GM18505 (cell line): ENCODE measurements around the gene FXYD7.

Experiments
- ATAC-seq: cut with Tn5 transposase; IDR thresholded peaks from one replicate; pipeline ENCODE4 v1.9.1; 2021; ENCODE audit not compliant: unreplicated experiment
- POLR2A ChIP-seq: IDR thresholded peaks from 4 replicates; pipeline ENCODE4 v1.6.1; 2011; ENCODE audit warnings: borderline replicate concordance; ENCODE audit not compliant: insufficient read depth, insufficient read length; ENCODE audit errors: extremely low read depth

Gene FXYD7

DNA sequence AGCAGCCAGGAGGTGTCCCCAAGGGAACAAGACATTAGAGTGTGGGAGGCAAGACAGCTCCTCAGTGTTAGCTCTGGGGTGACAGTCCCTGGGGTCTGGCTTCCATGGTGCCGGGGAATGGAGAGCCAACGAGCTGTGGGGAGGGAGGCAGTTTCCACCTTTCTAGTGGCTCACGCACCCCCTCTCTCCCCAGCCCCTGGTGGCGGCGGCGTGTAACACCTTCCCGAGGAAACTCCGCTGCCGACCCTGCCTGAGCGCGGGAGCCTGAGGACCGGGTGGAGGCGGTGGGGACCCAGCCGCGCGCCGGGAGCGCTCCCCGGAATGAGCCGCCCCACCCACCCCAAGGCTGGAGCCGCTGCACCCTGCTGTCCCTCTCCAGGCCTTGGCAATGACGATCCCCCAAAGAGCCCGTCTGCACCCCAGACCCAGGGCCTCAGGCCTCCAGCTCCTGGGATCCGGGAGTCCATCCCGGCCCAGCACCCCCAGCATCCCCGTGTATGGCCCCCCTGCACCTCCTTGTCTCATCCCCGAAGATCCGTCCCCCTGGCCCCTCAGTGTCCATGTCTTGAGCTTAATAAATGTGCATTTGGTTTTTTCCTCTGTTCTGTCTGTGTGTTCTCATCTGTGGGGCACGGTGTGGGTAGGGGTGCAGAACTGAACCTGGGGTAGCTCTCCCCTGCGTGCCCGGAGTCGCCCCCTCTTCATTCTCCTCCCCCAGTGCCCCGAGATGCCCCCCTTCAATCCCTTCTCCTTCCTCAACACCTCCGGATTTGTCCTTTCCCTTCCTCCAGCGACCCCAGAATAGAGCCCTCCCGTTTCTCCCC lies 10.9 kb downstream of the FXYD7 start:
- ATAC-seq, result no peak

DNA sequence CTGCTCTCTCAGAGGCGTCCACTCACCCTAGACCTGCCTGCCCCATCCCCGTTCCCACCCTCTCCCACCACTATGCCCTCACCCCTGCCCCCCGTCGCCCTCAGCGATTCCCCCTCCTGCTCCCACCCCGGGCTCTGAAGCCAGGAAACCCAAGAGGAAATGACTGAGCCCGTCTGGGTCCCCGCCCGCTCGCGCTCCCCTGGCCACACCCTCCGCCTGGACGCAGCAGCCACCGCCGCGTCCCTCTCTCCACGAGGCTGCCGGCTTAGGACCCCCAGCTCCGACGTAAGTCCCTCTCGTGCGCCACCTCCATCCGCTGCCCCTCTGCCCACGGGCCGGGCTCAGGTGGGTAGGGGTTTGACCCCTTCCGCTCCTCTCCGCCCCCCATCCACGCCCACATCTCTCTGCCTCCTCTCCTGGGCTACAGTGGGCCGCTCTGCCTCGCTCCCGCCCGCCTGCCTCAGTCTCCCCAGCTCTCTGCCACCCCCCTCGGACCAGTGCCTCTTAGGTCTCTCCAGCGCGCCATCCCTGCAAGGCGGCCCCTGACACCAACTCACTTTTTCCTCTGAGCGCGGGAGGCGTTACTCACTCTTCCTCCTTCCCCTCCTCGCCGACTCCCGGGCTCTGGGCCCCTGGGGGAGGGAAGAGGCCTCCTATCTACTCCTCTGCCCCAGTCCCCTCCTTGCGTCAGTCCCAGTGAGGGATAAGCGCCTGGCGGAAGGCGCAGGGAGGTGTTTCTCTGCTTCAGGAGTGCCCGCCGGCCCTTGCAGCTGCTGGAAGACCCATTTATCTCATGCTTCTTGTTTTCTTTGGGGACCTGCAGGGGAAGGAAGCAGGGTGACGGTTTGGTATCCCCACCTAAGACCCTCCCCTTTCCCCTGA lies 11.7 kb downstream of the FXYD7 start, which contains the start of gene FXYD5:
Gene FXYD5 (plus strand): TSS at position 211 of the 882 bp plus-strand sequence. CDS start 816 bp downstream, outside the sequence.
- ATAC-seq, result no peak
- no peak for TF ChIP-seq POLR2A

More for the DNA sequence above, 10.9 kb downstream of the FXYD7 start:
- no peak for TF ChIP-seq POLR2A

DNA sequence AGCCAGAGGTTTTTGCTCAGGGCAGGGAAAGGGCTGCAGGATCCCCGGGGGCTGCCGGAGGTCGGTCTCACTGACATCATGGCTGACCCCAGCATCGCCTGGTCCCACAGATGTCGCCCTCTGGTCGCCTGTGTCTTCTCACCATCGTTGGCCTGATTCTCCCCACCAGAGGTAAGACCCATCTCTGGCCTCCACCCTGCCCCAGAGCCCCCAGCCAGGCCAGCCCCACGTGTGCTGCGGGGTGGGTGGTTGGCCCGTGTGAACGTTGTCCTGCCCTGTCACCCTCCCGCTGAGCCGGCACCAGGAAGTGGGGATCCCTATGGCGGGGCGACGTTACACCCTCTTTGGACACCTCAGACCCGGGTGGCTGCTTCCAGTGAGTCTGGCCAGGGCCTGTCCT lies 12.4 kb downstream of the FXYD7 start:
- ATAC-seq, result no peak
- TF ChIP-seq POLR2A, result peak; percentile 31

DNA sequence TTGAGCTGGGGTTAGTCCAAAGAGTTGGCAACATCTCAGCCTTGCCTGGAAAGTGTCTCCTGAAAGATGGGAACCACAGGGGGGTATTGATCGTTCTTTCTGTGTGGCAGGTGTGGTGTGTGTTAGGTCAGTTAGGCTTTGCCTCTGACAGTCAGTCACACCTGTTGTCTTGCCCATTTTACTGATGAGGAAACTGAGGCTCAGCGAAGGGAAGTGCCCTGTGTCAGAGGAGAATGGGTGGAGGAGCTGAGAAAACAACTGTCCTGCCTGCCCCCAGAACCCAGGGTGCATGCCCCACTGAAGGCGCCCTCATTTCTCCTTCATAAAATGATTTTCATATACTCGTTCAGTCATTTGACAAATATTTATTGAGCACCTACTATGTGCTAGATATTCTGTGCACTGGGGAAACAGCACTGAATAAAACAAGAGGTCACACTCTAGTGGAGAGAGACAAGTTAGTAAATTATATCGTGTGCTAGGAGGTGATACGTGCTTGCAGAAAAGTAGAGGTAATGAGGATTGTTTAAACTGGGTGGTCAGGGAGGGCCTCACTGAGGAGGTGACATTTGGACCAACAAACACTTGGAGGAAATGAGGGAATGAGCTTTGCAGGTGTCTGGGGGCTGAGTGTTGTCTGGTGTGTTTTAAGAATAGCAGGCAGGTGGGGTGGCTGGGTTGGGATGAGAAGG lies 13.1 kb downstream of the FXYD7 start:
- TF ChIP-seq POLR2A, result no peak
- no peak for ATAC-seq

DNA sequence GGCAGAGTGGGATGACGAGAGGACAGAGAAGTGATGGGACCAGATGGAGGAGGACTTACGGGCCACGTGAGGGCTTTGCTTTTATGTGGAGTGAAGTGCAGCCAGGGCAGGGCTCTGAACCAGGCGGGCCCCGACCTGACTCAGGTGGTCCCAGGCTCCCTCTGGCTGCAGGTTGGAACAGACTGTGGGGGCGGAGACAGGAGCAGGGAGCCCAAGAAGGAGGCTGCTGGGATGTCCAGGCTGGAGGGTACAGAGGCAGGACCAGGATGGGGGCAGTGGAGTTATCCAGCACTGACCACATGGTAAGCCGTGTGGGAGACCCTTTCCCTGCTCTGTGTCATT lies 13.6 kb downstream of the FXYD7 start:
- TF ChIP-seq POLR2A, result no peak
- no peak for ATAC-seq

DNA sequence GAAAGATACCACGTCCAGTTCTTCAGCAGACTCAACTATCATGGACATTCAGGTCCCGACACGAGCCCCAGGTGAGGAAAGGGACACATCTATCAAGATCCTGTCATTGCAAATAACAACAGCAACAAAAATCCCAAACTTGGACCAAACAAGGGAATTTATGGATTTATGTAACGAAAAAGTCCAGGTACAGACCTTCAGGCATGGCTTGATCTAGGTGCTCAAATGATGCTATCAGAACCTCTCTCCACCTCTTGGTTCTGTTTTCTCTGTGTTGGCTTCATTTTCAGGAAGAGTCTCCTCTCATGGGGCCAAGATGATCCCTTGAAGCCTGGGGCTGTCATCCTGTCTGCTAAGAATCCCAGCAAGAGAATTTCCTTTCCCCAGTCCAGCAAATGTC lies 14.4 kb downstream of the FXYD7 start:
- no peak for TF ChIP-seq POLR2A
- no peak for ATAC-seq

DNA sequence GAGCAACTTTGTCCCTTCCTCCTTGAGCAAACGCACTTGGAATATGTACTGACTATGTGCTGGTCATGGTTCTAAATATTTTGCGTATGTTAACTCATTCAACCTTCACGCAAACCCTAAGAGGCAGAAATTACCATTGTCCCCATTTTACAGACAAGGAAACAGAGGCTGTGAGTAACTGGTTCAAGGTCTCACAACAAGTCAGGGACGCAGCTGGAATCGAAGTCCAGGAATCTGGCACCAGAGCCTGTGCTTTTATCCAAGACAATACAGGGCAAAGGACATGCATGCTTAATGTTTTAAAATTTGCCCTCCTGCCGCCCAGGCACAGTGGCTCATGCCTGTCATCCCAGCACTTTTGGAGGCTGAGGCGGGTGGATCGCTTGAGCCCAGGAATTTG lies 16.6 kb downstream of the FXYD7 start:
- no peak for ATAC-seq
- no peak for TF ChIP-seq POLR2A

DNA sequence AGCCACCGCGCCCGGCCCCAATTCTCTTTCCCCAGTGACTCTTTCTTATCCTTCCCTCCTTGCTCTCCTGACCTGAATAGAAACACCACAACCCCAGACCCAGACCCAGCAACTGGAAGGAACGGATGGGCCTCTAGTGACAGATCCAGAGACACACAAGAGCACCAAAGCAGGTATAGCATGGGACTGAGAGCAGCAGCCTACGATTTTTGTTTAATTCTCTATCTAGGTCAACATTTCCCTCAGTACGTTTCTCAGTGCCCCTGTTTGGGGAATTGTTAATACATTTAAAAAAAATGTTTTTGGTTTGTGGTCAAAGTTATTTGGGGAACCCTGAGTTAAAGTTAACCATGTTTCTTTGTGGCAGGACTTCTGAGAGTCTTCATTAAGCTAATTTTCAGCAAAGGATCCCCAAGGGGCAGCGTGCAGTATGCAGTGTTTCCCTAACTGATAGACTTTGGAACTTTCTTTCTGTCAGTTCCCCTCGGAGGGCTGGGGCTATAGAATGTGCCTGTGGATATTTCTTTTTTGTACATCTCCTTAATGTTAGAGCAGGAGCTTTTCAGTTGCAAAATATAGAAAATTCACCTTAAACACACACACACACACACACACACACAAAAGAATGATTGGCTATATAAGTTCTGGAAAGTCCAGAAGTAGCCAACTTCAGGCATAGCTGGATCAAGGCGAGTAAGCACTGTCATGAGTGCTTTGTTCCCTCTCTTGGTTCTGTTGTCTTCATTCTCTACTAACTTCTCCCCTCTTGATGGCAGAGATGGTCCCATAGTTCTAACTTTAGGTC lies 17.8 kb downstream of the FXYD7 start:
- no peak for ATAC-seq
- no peak for TF ChIP-seq POLR2A

DNA sequence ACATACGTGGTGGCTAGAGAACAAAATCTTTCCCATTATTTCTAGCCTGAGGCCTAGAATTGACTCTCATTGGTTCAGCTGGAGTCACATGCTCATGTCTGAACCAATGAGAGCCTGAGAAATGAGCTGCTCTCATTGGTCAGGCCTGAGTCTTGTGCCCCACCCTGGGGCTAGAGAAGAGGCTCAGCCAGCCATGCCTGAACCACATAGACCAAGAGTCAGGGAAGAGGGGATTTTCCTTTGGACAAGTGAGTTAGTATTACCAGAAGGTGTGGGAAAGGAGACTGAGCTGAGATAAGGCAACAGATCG lies 18.3 kb downstream of the FXYD7 start:
- no peak for TF ChIP-seq POLR2A
- ATAC-seq, result no peak

DNA sequence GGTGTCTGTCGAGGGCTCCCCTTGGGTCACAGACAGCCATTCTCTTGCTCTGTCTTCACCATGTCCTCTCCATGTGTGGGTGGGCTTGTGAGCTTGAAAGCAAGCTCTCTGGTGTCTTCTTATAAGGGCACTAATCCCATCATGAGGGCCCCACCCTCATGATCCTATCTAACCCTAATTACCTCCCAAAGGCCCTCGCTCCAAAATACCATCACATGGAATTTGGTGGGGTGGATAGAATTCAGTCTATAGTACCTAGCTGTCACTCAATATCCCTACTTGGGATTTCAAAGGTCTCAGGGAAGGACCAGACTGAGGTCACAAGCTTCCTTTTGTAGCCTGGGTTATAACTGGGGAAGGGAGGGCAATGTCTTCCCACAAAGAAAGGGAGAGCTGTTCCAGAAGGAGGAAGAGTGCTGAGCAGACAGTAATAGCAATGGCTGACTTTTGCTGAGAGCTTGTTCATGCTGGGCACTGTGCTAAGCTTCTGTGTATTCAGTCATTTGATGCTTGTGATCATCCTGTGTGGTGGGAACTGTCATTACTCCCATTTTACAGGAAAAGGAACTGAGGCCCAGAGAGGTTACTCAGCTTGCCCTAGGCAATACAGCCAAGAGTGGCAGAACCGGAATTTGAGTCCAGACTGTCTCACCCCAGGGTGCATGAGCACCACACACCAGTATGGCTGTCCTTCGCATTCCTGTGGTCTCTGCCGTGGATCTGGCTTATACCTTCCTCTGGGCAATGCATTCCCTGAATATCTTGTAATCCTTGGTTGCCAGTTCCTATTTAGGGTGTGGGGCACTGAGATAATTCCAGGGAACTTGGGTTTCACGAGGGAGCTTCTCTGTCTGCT lies 19.6 kb downstream of the FXYD7 start:
- TF ChIP-seq POLR2A, result no peak
- ATAC-seq, result no peak

DNA sequence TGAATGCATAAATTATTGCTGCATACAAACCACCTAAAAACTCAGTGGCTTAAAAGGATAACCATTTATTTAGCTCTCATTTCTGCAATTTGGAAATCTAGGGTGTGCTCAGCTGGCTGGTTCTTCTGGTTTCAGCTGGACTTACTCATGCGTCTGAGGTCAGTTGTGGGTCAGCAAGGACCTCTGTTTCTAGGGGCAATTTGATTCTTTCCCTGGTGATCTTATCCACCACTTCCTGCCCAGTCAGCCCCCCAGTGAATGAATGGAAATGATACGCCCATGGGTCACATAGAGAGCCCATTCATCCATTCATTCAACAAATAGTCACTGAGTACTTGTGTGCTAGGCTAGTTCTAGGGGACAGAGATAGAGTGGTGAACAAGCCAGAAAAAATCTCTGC lies 21.4 kb downstream of the FXYD7 start:
- no peak for ATAC-seq
- no peak for TF ChIP-seq POLR2A
